ENCODE measurements around the gene MACROH2A1. TPM values are rescaled to one million over a fixed set of nuclear protein-coding genes. Genes with fewer than 3 reads are reported as not detected.

Gene MACROH2A1
- total RNA-seq, 4 donors from 2014 or later = 182 to 443 (median 319) TPM

GRCh38 chr5:135428586-135428985, 29.6 kb upstream of the MACROH2A1 start:
- ATAC-seq (ENCODE audit: low FRiP score) (no peak), DNase-seq (ENCODE audit: low spot score) (no peak)
- no peak for TF ChIP-seq CTCF (IDR thresholded peaks at IDR 0.05)

GRCh38 chr5:135426102-135427082, 27.4 kb upstream of the MACROH2A1 start:
- DNase-seq (ENCODE audit: low spot score) (no peak), ATAC-seq (ENCODE audit: low FRiP score) (no peak)
- TF ChIP-seq CTCF (IDR thresholded peaks at IDR 0.05) = no peak

GRCh38 chr5:135425641-135426040, 26.6 kb upstream of the MACROH2A1 start:
- no peak for TF ChIP-seq CTCF (IDR thresholded peaks at IDR 0.05)
- DNase-seq (ENCODE audit: low spot score) (no peak), ATAC-seq (ENCODE audit: low FRiP score) (no peak)

GRCh38 chr5:135423846-135424168, 24.8 kb upstream of the MACROH2A1 start:
- DNase-seq (ENCODE audit: low spot score) (no peak), ATAC-seq (ENCODE audit: low FRiP score) (no peak)
- no peak for TF ChIP-seq CTCF (IDR thresholded peaks at IDR 0.05)

GRCh38 chr5:135423146-135423845, 24.3 kb upstream of the MACROH2A1 start:
- no peak for ATAC-seq (ENCODE audit: low FRiP score)
- no peak for TF ChIP-seq CTCF (IDR thresholded peaks at IDR 0.05)
- DNase-seq (ENCODE audit: low spot score) = no peak

GRCh38 chr5:135422419-135422818, 23.4 kb upstream of the MACROH2A1 start:
- no peak for TF ChIP-seq CTCF (IDR thresholded peaks at IDR 0.05)
- DNase-seq (ENCODE audit: low spot score) (no peak), ATAC-seq (ENCODE audit: low FRiP score) (no peak)

Measured in omental fat pad (tissue), 4 donors.